ENCODE measurements around the gene VPS52. TPM values are rescaled to one million over a fixed set of nuclear protein-coding genes. Genes with fewer than 3 reads are reported as not detected.
"Not testable (repeated sequence)": the region's sequence is repeated elsewhere in the genome, so short reads cannot be mapped to it uniquely, and the experiment has no call there.

Gene VPS52
- total RNA-seq, 2 experiments from 2014 or later, result 31.2 to 34.3 TPM

DNA sequence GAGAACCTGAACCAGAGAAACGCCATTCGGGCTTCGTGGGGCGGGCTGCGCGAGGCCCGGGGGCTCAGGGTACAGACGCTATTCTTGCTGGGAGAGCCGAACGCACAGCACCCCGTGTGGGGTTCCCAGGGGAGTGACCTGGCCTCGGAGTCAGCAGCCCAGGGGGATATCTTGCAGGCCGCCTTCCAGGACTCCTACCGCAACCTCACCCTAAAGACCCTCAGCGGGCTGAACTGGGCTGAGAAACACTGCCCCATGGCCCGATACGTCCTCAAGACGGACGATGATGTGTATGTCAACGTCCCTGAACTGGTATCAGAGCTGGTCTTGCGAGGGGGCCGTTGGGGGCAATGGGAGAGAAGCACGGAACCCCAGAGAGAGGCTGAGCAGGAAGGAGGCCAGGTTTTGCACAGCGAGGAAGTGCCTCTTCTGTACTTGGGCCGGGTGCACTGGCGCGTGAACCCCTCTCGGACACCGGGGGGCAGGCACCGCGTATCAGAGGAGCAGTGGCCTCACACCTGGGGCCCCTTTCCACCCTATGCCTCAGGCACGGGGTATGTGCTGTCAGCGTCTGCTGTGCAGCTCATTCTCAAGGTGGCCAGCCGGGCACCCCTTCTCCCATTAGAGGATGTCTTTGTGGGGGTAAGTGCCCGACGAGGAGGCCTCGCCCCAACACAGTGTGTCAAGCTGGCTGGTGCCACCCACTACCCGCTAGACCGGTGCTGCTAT lies 6.2 kb upstream of the VPS52 start:
- Mint-ChIP-seq H3K36me3 (ENCODE audit: low read depth) (peaks cover 42% of the 10 kb centered on the region), H3K4me1 (ENCODE audit: low read depth) (peaks cover 38% of the 10 kb centered on the region), H3K27ac (peak overlapping the region; percentile 94), H3K9me3 (no peaks in the 10 kb centered on the region), H3K27me3 (no peaks in the 10 kb centered on the region), H3K4me3 (peak overlapping the region; percentile 95)
- CTCF ChIA-PET, result interaction anchor here (1.1 to 5.6 kb wide), 17 partner anchors 11 to 301 kb away, joined by 3 to 35 read pairs (median 4); partner anchors contain the start of genes KIFC1, PFDN6, RGL2 and RXRB
- intact Hi-C loops (cut with micrococcal nuclease), result no loop called here
- DNase-seq, result peak; percentile 62
- TF ChIP-seq, protein P1, sequence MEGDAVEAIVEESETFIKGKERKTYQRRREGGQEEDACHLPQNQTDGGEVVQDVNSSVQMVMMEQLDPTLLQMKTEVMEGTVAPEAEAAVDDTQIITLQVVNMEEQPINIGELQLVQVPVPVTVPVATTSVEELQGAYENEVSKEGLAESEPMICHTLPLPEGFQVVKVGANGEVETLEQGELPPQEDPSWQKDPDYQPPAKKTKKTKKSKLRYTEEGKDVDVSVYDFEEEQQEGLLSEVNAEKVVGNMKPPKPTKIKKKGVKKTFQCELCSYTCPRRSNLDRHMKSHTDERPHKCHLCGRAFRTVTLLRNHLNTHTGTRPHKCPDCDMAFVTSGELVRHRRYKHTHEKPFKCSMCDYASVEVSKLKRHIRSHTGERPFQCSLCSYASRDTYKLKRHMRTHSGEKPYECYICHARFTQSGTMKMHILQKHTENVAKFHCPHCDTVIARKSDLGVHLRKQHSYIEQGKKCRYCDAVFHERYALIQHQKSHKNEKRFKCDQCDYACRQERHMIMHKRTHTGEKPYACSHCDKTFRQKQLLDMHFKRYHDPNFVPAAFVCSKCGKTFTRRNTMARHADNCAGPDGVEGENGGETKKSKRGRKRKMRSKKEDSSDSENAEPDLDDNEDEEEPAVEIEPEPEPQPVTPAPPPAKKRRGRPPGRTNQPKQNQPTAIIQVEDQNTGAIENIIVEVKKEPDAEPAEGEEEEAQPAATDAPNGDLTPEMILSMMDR (IDR thresholded peaks at IDR 0.05), result no peak
- peak; percentile 26 for ATAC-seq
- POLR2A ChIA-PET, result interaction anchor here (0.6 to 9.5 kb wide), 24 partner anchors 10 to 304 kb away, joined by 3 to 261 read pairs (median 4); partner anchors contain the start of genes CUTA, PFDN6, RGL2 and RING1

DNA sequence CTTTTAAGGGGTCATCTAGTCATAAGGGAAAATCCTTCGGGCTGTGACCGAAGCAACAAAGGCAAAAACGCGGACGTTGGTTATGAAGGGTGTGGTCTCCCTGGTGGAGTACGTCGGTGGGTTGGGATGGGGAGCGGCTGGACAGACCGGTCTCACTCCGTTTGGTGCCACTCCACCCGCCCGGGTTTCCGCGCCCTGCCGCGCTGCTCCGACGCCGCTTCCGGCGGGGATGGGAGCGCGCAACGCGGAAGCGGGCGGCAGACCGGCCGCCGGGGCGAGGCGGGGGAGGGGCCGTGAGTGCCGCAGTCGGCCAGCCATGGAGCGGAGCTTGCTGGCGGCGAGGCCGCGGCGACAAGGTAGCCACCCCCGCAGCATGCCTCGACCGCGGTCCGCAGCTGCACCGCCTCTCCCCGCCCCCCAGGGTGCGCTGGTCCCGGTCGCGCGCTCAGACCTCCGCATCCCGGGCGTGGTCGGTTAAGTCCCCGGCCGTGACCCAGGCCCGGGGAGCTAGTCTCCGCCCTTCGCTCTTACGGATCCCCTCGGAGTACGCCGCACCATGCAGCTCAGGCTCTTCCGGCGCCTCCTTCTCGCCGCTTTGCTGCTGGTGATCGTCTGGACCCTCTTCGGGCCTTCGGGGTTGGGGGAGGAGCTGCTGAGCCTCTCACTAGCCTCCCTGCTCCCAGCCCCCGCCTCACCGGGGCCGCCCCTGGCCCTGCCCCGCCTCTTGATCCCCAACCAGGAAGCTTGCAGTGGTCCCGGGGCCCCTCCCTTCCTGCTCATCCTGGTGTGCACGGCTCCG lies 5.4 kb upstream of the VPS52 start, which contains the start of gene B3GALT4:
B3GALT4 (plus strand) TSS at position 260 of the 799 bp plus-strand sequence; CDS start at position 557, 297 bp downstream.
- TF ChIP-seq, protein P1 (IDR thresholded peaks at IDR 0.05), result peak; percentile 44
- intact Hi-C loops (cut with micrococcal nuclease), result no loop called here
- peak within 1 kb of the TSS; percentile 100 for H3K27ac Mint-ChIP-seq
- ATAC-seq (peak; percentile 76), DNase-seq (peak; percentile 82)
- CTCF ChIA-PET, result interaction anchor here (0.8 to 5.6 kb wide), 19 partner anchors 9 to 301 kb away, joined by 3 to 35 read pairs (median 4); partner anchors contain the start of genes KIFC1, PFDN6, RGL2 and TAPBP
- H3K4me3 Mint-ChIP-seq, result peak within 1 kb of the TSS; percentile 95
- H3K27me3 Mint-ChIP-seq, result no peaks in the 10 kb centered on the region
- H3K4me1 Mint-ChIP-seq (ENCODE audit: low read depth), result peaks cover 38% of the 10 kb centered on the region
- no peaks in the 10 kb centered on the region for H3K9me3 Mint-ChIP-seq
- peaks cover 48% of the 10 kb centered on the region for H3K36me3 Mint-ChIP-seq (ENCODE audit: low read depth)
- POLR2A ChIA-PET, result interaction anchor here (0.6 to 9.5 kb wide), 25 partner anchors 9 to 304 kb away, joined by 3 to 261 read pairs (median 4); partner anchors contain the start of genes CUTA, PFDN6, RGL2 and RING1

DNA sequence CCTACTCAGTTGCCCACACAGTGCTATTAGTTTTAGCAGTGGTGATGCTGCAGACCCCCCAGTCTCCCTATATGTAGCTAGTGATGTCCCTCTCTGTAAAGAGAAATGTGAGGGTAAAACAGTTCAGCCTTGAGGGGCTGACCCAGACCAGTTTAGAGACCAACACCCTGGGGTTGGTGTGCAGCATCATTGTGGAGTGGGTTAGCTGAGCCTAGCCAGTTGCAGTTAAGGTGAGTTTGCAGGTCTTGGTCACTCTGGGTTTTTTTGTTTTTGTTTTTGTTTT lies 4.8 kb upstream of the VPS52 start:
- POLR2A ChIA-PET, result interaction anchor here (0.8 to 9.5 kb wide), 11 partner anchors 8 to 294 kb away, joined by 3 to 261 read pairs (median 4); partner anchors contain the start of genes PFDN6, RGL2, TAPBP and WDR46
- intact Hi-C loops (cut with micrococcal nuclease), result no loop called here
- Mint-ChIP-seq H3K4me3 (peak overlapping the region; percentile 95), H3K36me3 (ENCODE audit: low read depth) (peaks cover 53% of the 10 kb centered on the region), H3K9me3 (no peaks in the 10 kb centered on the region), H3K27ac (peak overlapping the region; percentile 100), H3K27me3 (no peaks in the 10 kb centered on the region), H3K4me1 (ENCODE audit: low read depth) (peaks cover 38% of the 10 kb centered on the region)
- CTCF ChIA-PET, result interaction anchor here (0.6 to 5.6 kb wide), 14 partner anchors 9 to 321 kb away, joined by 3 to 35 read pairs (median 4); partner anchors contain the start of genes KIFC1, PFDN6, RGL2 and TAPBP
- ATAC-seq, result no peak
- no peak for DNase-seq
- TF ChIP-seq, protein P1 (IDR thresholded peaks at IDR 0.05), result no peak

DNA sequence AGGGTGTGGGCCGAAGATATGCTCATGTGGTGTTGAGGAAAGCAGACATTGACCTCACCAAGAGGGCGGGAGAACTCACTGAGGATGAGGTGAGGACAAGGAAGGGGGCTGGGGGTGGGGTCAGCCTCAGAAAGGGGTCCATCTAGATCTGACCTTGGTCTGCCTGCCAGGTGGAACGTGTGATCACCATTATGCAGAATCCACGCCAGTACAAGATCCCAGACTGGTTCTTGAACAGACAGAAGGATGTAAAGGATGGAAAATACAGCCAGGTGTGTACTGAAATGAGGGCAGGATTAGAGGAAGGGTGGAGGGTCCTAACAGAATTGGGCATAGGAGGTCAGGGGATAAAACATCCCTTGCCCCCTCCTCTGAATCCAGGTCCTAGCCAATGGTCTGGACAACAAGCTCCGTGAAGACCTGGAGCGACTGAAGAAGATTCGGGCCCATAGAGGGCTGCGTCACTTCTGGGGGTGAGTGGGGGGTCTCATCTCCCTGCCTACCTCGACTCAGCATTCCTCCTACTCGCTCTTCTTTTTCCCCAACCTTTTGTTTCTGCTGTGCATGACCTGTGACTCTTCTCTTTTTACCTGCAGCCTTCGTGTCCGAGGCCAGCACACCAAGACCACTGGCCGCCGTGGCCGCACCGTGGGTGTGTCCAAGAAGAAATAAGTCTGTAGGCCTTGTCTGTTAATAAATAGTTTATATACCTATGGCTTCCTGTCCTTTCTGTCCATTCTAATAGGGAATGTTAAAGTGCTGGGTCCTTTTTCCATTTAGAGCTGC lies 4.3 kb upstream of the VPS52 start:
- CTCF ChIA-PET, result interaction anchor here (0.6 to 5.6 kb wide), 6 partner anchors 13 to 321 kb away, joined by 3 to 35 read pairs (median 4); partner anchors contain the start of genes KIFC1, PFDN6 and WDR46
- H3K9me3 Mint-ChIP-seq; ATAC-seq; DNase-seq; H3K27me3 Mint-ChIP-seq; intact Hi-C loops (cut with micrococcal nuclease): not testable (repeated sequence)
- peak overlapping the region; percentile 100 for H3K27ac Mint-ChIP-seq
- H3K4me1 Mint-ChIP-seq (ENCODE audit: low read depth), result peaks cover 38% of the 10 kb centered on the region
- POLR2A ChIA-PET, result interaction anchor here (0.9 to 9.5 kb wide), 12 partner anchors 8 to 154 kb away, joined by 3 to 261 read pairs (median 4); partner anchors contain the start of genes PFDN6, RGL2, TAPBP and WDR46
- peak overlapping the region; percentile 95 for H3K4me3 Mint-ChIP-seq
- H3K36me3 Mint-ChIP-seq (ENCODE audit: low read depth), result peaks cover 53% of the 10 kb centered on the region

Measured in activated CD8-positive, alpha-beta T cell treated with anti-CD3 and anti-CD28 coated beads for 36 hours (primary cell).